Measurements from ENCODE around the gene SLC24A3.

GRCh38 chr20:19330038-19330437 is 117.6 kb downstream of the SLC24A3 start:
- TF ChIP-seq POLR2A (IDR thresholded peaks at IDR 0.05; ENCODE audit: extremely low read depth, insufficient read length) (no peak), CTCF (IDR thresholded peaks at IDR 0.05; ENCODE audit: low read depth, low read length) (no peak)

Measured in NB4 (cell line).